Pancreas (tissue), 10 donors: ENCODE measurements around the gene HJV. TPM values are rescaled to one million over a fixed set of nuclear protein-coding genes. Genes with fewer than 3 reads are reported as not detected.
"Not testable (repeated sequence)": the region's sequence is repeated elsewhere in the genome, so short reads cannot be mapped to it uniquely, and the experiment has no call there.

Experiments used
- ATAC-seq, 4 donors: fragments of 200-7000 bp; cut with Tn5 transposase; one replicate each; pipeline versions ENCODE4 v1.8.0 to v1.9.1; 2020; ENCODE audit warnings: mild to moderate bottlenecking in 4 of 4, moderate library complexity in 4 of 4
- DNase-seq, 6 donors: peaks; one replicate each; pipeline ENCODE4 v3.0.0-alpha.2; 2020
- FAIRE-seq: peaks from 2 replicates; lab custom pipeline; 2012; peaks lifted over from hg19 to GRCh38; lab: Jason Lieb, UNC
- H3K27ac ChIP-seq, 4 donors: fragments of 200-600 bp; sonication (generic); 1 replicate in 3 of 4; 2 replicates in 1 of 4; pipeline versions ENCODE4 v1.5.0 to v1.8.0; 2020
- H3K27me3 ChIP-seq, 4 donors: fragments of 200-600 bp; one replicate each; pipeline ENCODE4 v1.8.0; 2021
- H3K36me3 ChIP-seq, 3 donors: fragments of 200-600 bp; sonication (generic) in 1 of 3; one replicate each; pipeline versions ENCODE4 v1.5.0 to v1.8.0; 2020 to 2021
- H3K4me1 ChIP-seq, 3 donors: fragments of 200-600 bp; one replicate each; pipeline ENCODE4 v1.8.0; 2021
- H3K4me3 ChIP-seq, 4 donors: fragments of 200-600 bp; sonication (generic) in 2 of 4; one replicate each; pipeline versions ENCODE4 v1.5.0 to v1.8.0; 2020 to 2021
- H3K9me3 ChIP-seq, 4 donors: fragments of 200-600 bp; one replicate each; pipeline ENCODE4 v1.8.0; 2021
- CTCF ChIP-seq, 4 donors: fragments of 200-600 bp; sonication (generic) in 3 of 4; IDR thresholded peaks; one replicate each; pipeline versions ENCODE4 v1.5.0 to v1.8.0; 2021; ENCODE audit warnings: antibody characterized with exemption in 4 of 4
- WGBS, 2 donors: extraction: QIAGEN DNeasy Blood & Tissue Kit; methylation state at CpG; one replicate each; pipeline ENCODE4 v1.1.7; 2013; 5-methylcytosine and 5-hydroxymethylcytosine counted together
- intact Hi-C, 3 donors: fragments of 100-400 bp; cut with DNase I; formaldehyde crosslinking; loops; one replicate each; pipeline versions ENCODE4 v1.11.1 to v1.14.2; 2022
- polyA plus RNA-seq, 2 donors: library from polyadenylated mRNA; stranded (reverse); fragments of 200-250 nt; gene quantifications; one replicate each; pipeline ENCODE4 v1.2.3, GENCODE V29; 2013
- total RNA-seq, 6 donors: library from RNA; stranded (reverse); fragmentation: NEBNext Ultra II Directional in 4 of 6; extraction: Animal tissue kit (Norgen Biotek cat#: 25700) in 4 of 6; gene quantifications; one replicate each; pipeline versions ENCODE4 v1.2.1 to v1.2.4, GENCODE V29; 2021 to 2023
- donor health status: healthy with polysubstance abuse.
- donor health status: DM: no; HTN: no; CAD: no; lungs with moderate emphysema.
- donor health status: DM: no; HTN: no; CAD: no.
- donor health status: control.
- donor health status: control.
- donor health status: Bipolar disorder and iron deficiency.
- donor health status: DM: yes; HTN: yes; CAD: no.
- donor health status: DM: no; HTN: no; CAD: no.
- donor health status: DM: no; HTN: no; CAD: no.
- donor health status: DM: yes; HTN: yes; CAD: no.

Gene HJV
- total and polyA plus RNA-seq, 8 donors, result 0.07 TPM; not detected in 7

GRCh38 chr1:146049436-146049835 lies 27.9 kb upstream of the HJV start:
- TF ChIP-seq CTCF (IDR thresholded peaks at IDR 0.05), result no peak
- Histone ChIP-seq H3K9me3 (no peaks in the 10 kb centered on the region), H3K4me1 (peaks cover 0 to 13% (median 4%) of the 10 kb centered on the region in 3 donors), H3K27ac (no peak overlapping the region), H3K36me3 (no peaks in the 10 kb centered on the region), H3K4me3 (no peak overlapping the region), H3K27me3 (no peaks in the 10 kb centered on the region)
- DNase-seq (no peak), ATAC-seq (no peak), FAIRE-seq (no peak)
- WGBS, 2 donors, result 87% methylated on average over 27 of the region's 27 CpGs
- intact Hi-C loops, result no loop called here

- peaks cover 0 to 13% (median 4%) of the 10 kb centered on the region in 3 donors for H3K4me1 ChIP-seq
- FAIRE-seq, H3K4me3 ChIP-seq, H3K9me3 ChIP-seq, H3K27ac ChIP-seq, H3K27me3 ChIP-seq, DNase-seq, intact Hi-C loops, H3K36me3 ChIP-seq, ATAC-seq: not testable (repeated sequence)
- 84 to 87% methylated on average over 8 of the region's 8 CpGs for WGBS, 2 donors
These were observed 27.1 kb upstream of the HJV start for GRCh38 chr1:146048514-146049115.

GRCh38 chr1:146046664-146047063 lies 25.1 kb upstream of the HJV start:
- no peak for ATAC-seq

GRCh38 chr1:146039844-146040194 lies 18.3 kb upstream of the HJV start:
- no peak for TF ChIP-seq CTCF (IDR thresholded peaks at IDR 0.05)
- H3K4me1 ChIP-seq, result peaks cover 7 to 9% (median 7%) of the 10 kb centered on the region in 3 donors
- DNase-seq, result no peak
- intact Hi-C loops, result no loop called here
- no peak for FAIRE-seq
- H3K9me3 ChIP-seq, result no peaks in the 10 kb centered on the region
- H3K27ac ChIP-seq, result no peak overlapping the region
- no peak overlapping the region for H3K4me3 ChIP-seq
- 65 to 71% methylated on average over 9 of the region's 9 CpGs for WGBS, 2 donors
- no peaks in the 10 kb centered on the region for H3K36me3 ChIP-seq
- H3K27me3 ChIP-seq, result no peaks in the 10 kb centered on the region
- no peak for ATAC-seq

More at GRCh38 chr1:146046664-146047063, 25.1 kb upstream of the HJV start:
- Histone ChIP-seq H3K4me1 (peaks cover 0 to 13% (median 4%) of the 10 kb centered on the region in 3 donors), H3K27me3 (no peaks in the 10 kb centered on the region), H3K4me3 (no peak overlapping the region), H3K27ac (no peak overlapping the region), H3K9me3 (no peaks in the 10 kb centered on the region), H3K36me3 (no peaks in the 10 kb centered on the region)
- DNase-seq (no peak), FAIRE-seq (no peak)
- WGBS, 2 donors, result 97 to 98% methylated on average over 1 of the region's 1 CpG
- TF ChIP-seq CTCF (IDR thresholded peaks at IDR 0.05), result no peak
- intact Hi-C loops, result no loop called here

- ATAC-seq (peak; percentile 64 to 74 (median 68)), FAIRE-seq (no peak), DNase-seq (peak; percentile 71 to 88 (median 78))
- no peaks in the 10 kb centered on the region for H3K36me3 ChIP-seq
- peaks cover 7 to 9% (median 7%) of the 10 kb centered on the region in 3 donors for H3K4me1 ChIP-seq
- H3K27ac ChIP-seq, result peak overlapping the region; percentile 63 to 92 (median 80)
- no peaks in the 10 kb centered on the region for H3K9me3 ChIP-seq
- TF ChIP-seq CTCF (IDR thresholded peaks at IDR 0.05), result no peak
- peak overlapping the region; percentile 34 to 54 (median 40) for H3K4me3 ChIP-seq
- WGBS, 2 donors, result 0 to 1% methylated on average over 21 of the region's 21 CpGs
- H3K27me3 ChIP-seq, result no peaks in the 10 kb centered on the region
- intact Hi-C loops, result no loop called here
These were observed 15.6 kb upstream of the HJV start for GRCh38 chr1:146036965-146037646.
